SHP77 treated with DMSO at 0.1 percent for 48 hours (cell line): ENCODE measurements around the gene DHX58.

Source experiments
- DNase-seq: peaks from one replicate; lab custom pipeline; 2025; lab: John Stamatoyannopoulos, UW

Gene DHX58

GRCh38 chr17:42052346-42052877 is 60.1 kb downstream of the DHX58 start:
- DNase-seq, result no peak

GRCh38 chr17:42051645-42052044 is 60.9 kb downstream of the DHX58 start:
- DNase-seq, result no peak
